IMR-90 (cell line): ENCODE measurements around the gene RNF225. TPM values are rescaled to one million over a fixed set of nuclear protein-coding genes. Genes with fewer than 3 reads are reported as not detected.

Experiments used
- ATAC-seq: fragments of 200-7000 bp; cut with Tn5 transposase; 2 replicates; pipeline ENCODE4 v1.9.1; 2020; ENCODE audit warnings: low read depth, mild to moderate bottlenecking, moderate library complexity
- BruUV-seq: library from RNA; stranded (reverse); fragments of 400-500 nt; replicated peaks from 2 replicates; lab custom pipeline; 2021; lab: Mats Ljungman, UMichigan
- CTCF ChIA-PET: fragments of 300-600 bp; formaldehyde crosslinking; extraction: SDS; loops from one replicate; lab custom pipeline; 2021; ENCODE audit warnings: antibody characterized with exemption; lab: Yijun Ruan, JAX
- POLR2A ChIA-PET: fragments of 300-600 bp; sonication (Branson Sonifier 250); formaldehyde crosslinking; loops from one replicate; lab custom pipeline; 2022; ENCODE audit warnings: antibody characterized with exemption; ENCODE audit not compliant: unreplicated experiment; lab: Charles Lee
- DNase-seq: peaks from one replicate; pipeline ENCODE4 v3.0.0; 2013
- H2AFZ ChIP-seq: replicated peaks from 2 replicates; pipeline ENCODE3; 2013; ENCODE audit warnings: low read length, mild to moderate bottlenecking; ENCODE audit not compliant: poor library complexity
- H2AK5ac ChIP-seq: 2 replicates; pipeline ENCODE4 v1.6.1; 2013; ENCODE audit warnings: low read depth, low read length, inconsistent platforms
- H2AK9ac ChIP-seq: replicated peaks from 2 replicates; pipeline ENCODE3; 2013; ENCODE audit warnings: mild to moderate bottlenecking, low read depth, low read length, moderate library complexity; ENCODE audit not compliant: poor library complexity
- H2BK120ac ChIP-seq: 2 replicates; pipeline ENCODE4 v1.6.1; 2013; ENCODE audit warnings: low read depth, low read length, inconsistent platforms
- H2BK15ac ChIP-seq: 3 replicates; pipeline ENCODE4 v1.6.1; 2013; ENCODE audit warnings: low read depth, low read length, inconsistent platforms
- H2BK20ac ChIP-seq: 2 replicates; pipeline ENCODE4 v1.6.1; 2013; ENCODE audit warnings: low read depth, mild to moderate bottlenecking, inconsistent platforms, low read length, moderate library complexity
- H2BK5ac ChIP-seq: 2 replicates; pipeline ENCODE4 v1.6.1; 2013; ENCODE audit warnings: mild to moderate bottlenecking, low read depth, low read length, inconsistent platforms; ENCODE audit not compliant: poor library complexity, severe bottlenecking
- H3K14ac ChIP-seq: replicated peaks from 2 replicates; pipeline ENCODE4 v1.6.1; 2013; ENCODE audit warnings: low read depth, low read length, inconsistent platforms
- H3K18ac ChIP-seq: 2 replicates; pipeline ENCODE4 v1.6.1; 2013; ENCODE audit warnings: low read depth, low read length, control low read depth
- H3K23ac ChIP-seq: 2 replicates; pipeline ENCODE4 v1.6.1; 2013; ENCODE audit warnings: low read depth, low read length, inconsistent platforms
- H3K27ac ChIP-seq: 2 replicates; pipeline ENCODE4 v1.5.1; 2013; ENCODE audit warnings: mild to moderate bottlenecking, control low read depth, low read length; ENCODE audit not compliant: insufficient read depth
- H3K27me3 ChIP-seq: 2 replicates; pipeline ENCODE4 v1.6.1; 2013; ENCODE audit warnings: low read length; ENCODE audit not compliant: control insufficient read depth, insufficient read depth
- H3K36me3 ChIP-seq: 2 replicates; pipeline ENCODE4 v1.6.1; 2013; ENCODE audit warnings: low read length, mixed read lengths; ENCODE audit not compliant: control insufficient read depth, insufficient read depth
- H3K4ac ChIP-seq: 2 replicates; pipeline ENCODE4 v1.6.1; 2013; ENCODE audit warnings: low read depth, low read length, inconsistent platforms
- H3K4me1 ChIP-seq: 2 replicates; pipeline ENCODE4 v1.6.1; 2013; ENCODE audit warnings: low read length, mixed read lengths; ENCODE audit not compliant: control insufficient read depth, insufficient read depth
- H3K4me2 ChIP-seq: 2 replicates; pipeline ENCODE4 v1.6.1; 2013; ENCODE audit warnings: low read depth, mild to moderate bottlenecking, control low read depth, low read length, moderate library complexity
- H3K4me3 ChIP-seq: 2 replicates; pipeline ENCODE4 v1.5.1; 2013; ENCODE audit warnings: low read depth, mild to moderate bottlenecking, control low read depth, low read length, moderate library complexity; ENCODE audit not compliant: insufficient read depth
- H3K56ac ChIP-seq: 2 replicates; pipeline ENCODE4 v1.6.1; 2013; ENCODE audit warnings: low read length, inconsistent platforms; ENCODE audit not compliant: insufficient read depth; ENCODE audit errors: extremely low read depth
- H3K79me1 ChIP-seq, 2 experiments: 2 replicates each; pipeline ENCODE4 v1.6.1; 2013; ENCODE audit warnings: low read length in 2 of 2, inconsistent platforms in 1 of 2, low read depth in 1 of 2
- H3K9ac ChIP-seq: 2 replicates; pipeline ENCODE4 v1.6.1; 2013; ENCODE audit warnings: low read depth, low read length, control low read depth
- H3K9me1 ChIP-seq: 2 replicates; pipeline ENCODE4 v1.6.1; 2013; ENCODE audit warnings: low read length, inconsistent platforms; ENCODE audit not compliant: insufficient read depth
- H3K9me3 ChIP-seq: 2 replicates; pipeline ENCODE4 v1.6.1; 2013; ENCODE audit warnings: low read length; ENCODE audit not compliant: control insufficient read depth, insufficient read depth
- H4K20me1 ChIP-seq: 2 replicates; pipeline ENCODE4 v1.6.1; 2013; ENCODE audit warnings: low read length, inconsistent platforms; ENCODE audit not compliant: insufficient read depth
- H4K5ac ChIP-seq: 2 replicates; pipeline ENCODE4 v1.6.1; 2013; ENCODE audit warnings: mild to moderate bottlenecking, low read depth, low read length, control low read depth
- H4K8ac ChIP-seq, 2 experiments: 2 replicates each; pipeline ENCODE4 v1.6.1; 2013; ENCODE audit warnings: low read depth in 2 of 2, low read length in 2 of 2, control low read depth in 1 of 2, inconsistent platforms in 1 of 2
- H4K91ac ChIP-seq: 2 replicates; pipeline ENCODE4 v1.6.1; 2013; ENCODE audit warnings: low read depth, low read length, inconsistent platforms; ENCODE audit not compliant: insufficient read depth
- BHLHE40 ChIP-seq: fragments of 150-350 bp; IDR thresholded peaks from 2 replicates; pipeline ENCODE4 v1.6.1; 2016; ENCODE audit warnings: mild to moderate bottlenecking, low read depth, low read length
- CHD1 ChIP-seq: IDR thresholded peaks from 2 replicates; pipeline ENCODE4 v1.6.1; 2012; ENCODE audit warnings: low read depth, low read length, improper control_type of control experiment
- FOS ChIP-seq: fragments of 150-350 bp; IDR thresholded peaks from 2 replicates; pipeline ENCODE4 v1.6.1; 2016; ENCODE audit warnings: low read depth, low read length
- MAFK ChIP-seq: IDR thresholded peaks from 2 replicates; pipeline ENCODE4 v1.6.1; 2012; ENCODE audit warnings: low read depth, low read length, improper control_type of control experiment
- MAZ ChIP-seq: IDR thresholded peaks from 2 replicates; pipeline ENCODE4 v1.6.1; 2012; ENCODE audit warnings: low read depth, mild to moderate bottlenecking, low read length, improper control_type of control experiment, moderate library complexity, borderline replicate concordance
- MXI1 ChIP-seq: IDR thresholded peaks from 2 replicates; pipeline ENCODE4 v1.6.1; 2012; ENCODE audit warnings: low read depth, mild to moderate bottlenecking, low read length, moderate library complexity, borderline replicate concordance
- NFE2L2 ChIP-seq: fragments of 150-350 bp; IDR thresholded peaks from 2 replicates; pipeline ENCODE4 v1.6.1; 2016; ENCODE audit warnings: low read depth, mild to moderate bottlenecking, low read length
- POLR2A ChIP-seq: IDR thresholded peaks from 2 replicates; pipeline ENCODE4 v1.6.1; 2012; ENCODE audit warnings: mild to moderate bottlenecking, low read depth, low read length
- RAD21 ChIP-seq: IDR thresholded peaks from 2 replicates; pipeline ENCODE4 v1.6.1; 2012; ENCODE audit warnings: low read length, improper control_type of control experiment
- RFX5 ChIP-seq: IDR thresholded peaks from 2 replicates; pipeline ENCODE4 v1.8.0; 2012; ENCODE audit warnings: low read depth, mild to moderate bottlenecking, low read length, moderate library complexity
- SMC3 ChIP-seq: fragments of 150-350 bp; IDR thresholded peaks from 2 replicates; pipeline ENCODE4 v1.6.1; 2016; ENCODE audit warnings: low read depth, mild to moderate bottlenecking, antibody characterized with exemption, low read length, moderate library complexity
- WGBS, 2 experiments: methylation state at CpG; one replicate each; pipeline versions ENCODE4 v1.1.5 to v1.1.7; 2013; ENCODE audit warnings: missing lambda C conversion rate in 2 of 2; ENCODE audit not compliant: insufficient read length in 1 of 2; ENCODE audit errors: extremely low coverage in 2 of 2; 5-methylcytosine and 5-hydroxymethylcytosine counted together
- dilution Hi-C: fragments of 300-500 bp; cut with HindIII; formaldehyde crosslinking; loops from one replicate; pipeline ENCODE4 v1.14.3; 2018; ENCODE audit warnings: low sequenced_read_pairs; ENCODE audit not compliant: unreplicated experiment
- in situ Hi-C: fragments of 300-500 bp; cut with MboI; formaldehyde crosslinking; loops from 3 replicates; pipeline ENCODE4 v1.14.3; 2019; ENCODE audit warnings: low sequenced_read_pairs, inconsistent platforms, mixed read lengths
- intact Hi-C: fragments of 100-400 bp; cut with micrococcal nuclease; formaldehyde crosslinking; loops from 2 replicates; pipeline ENCODE4 v1.10.0; 2022
- polyA plus RNA-seq, 3 experiments: library from polyadenylated mRNA; depleted of rRNA; stranded (reverse); fragments of >200 nt; gene quantifications; 2 replicates each; pipeline ENCODE4 v1.2.3, GENCODE V29; 2012; ENCODE audit warnings: low replicate concordance in 1 of 3
- total RNA-seq: library from RNA; depleted of rRNA; stranded (reverse); fragments of >200 nt; gene quantifications from 2 replicates; pipeline ENCODE4 v1.2.3, GENCODE V29; 2012
- TF ChIP-seq, protein P1 (sequence below): fragments of 150-350 bp; IDR thresholded peaks from 2 replicates; pipeline ENCODE4 v1.6.1; 2016; ENCODE audit warnings: low read depth, mild to moderate bottlenecking, low read length, moderate library complexity, borderline replicate concordance
- TF ChIP-seq, protein P2 (sequence below): conservative IDR thresholded peaks from 2 replicates; pipeline ENCODE4 v1.5.1; 2012; ENCODE audit warnings: mild to moderate bottlenecking, low read depth, low read length, improper control_type of control experiment
- TF ChIP-seq, protein P3 (sequence below): fragments of 150-350 bp; IDR thresholded peaks from 2 replicates; pipeline ENCODE4 v1.6.1; 2017; ENCODE audit warnings: mild to moderate bottlenecking, antibody characterized with exemption, low read length, low read depth

RNF225 gene
- total and polyA plus RNA-seq, 2 of the 4 experiments (the other 2 are of a cell fraction), result 0.10 TPM; not detected in 1

DNA sequence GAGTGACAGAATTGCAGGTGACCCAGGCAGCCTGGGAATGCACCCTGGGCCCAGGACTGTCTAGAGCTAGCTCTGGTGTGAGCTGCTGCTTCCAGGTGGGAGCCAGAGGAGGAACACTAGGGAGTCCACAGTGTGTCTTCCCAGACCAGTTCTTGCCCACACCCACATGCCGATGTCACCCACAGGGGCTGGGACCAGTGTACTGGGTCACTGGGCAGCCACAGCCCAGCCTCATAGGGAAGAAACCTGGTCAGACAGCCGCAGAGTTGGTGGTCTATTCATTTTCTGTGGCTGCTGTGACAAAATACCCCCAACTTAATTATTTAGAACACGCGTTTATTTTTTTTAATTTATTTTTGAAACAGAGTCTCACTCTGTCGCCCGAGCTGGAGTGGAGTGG, 3.1 kb downstream of the RNF225 start:
- ChIA-PET POLR2A (no interaction called here), CTCF (no interaction called here)
- Histone ChIP-seq H4K5ac (no peak overlapping the region), H2AK9ac (no peak overlapping the region), H3K36me3 (peaks cover 17% of the 10 kb centered on the region), H4K91ac (no peak overlapping the region), H3K4ac (no peak overlapping the region), H4K8ac (no peak overlapping the region), H3K18ac (no peak overlapping the region), H3K9ac (no peak overlapping the region), H3K4me1 (peaks cover 5% of the 10 kb centered on the region), H3K9me1 (no peaks in the 10 kb centered on the region), H3K4me3 (no peak overlapping the region), H3K9me3 (no peaks in the 10 kb centered on the region), H2BK15ac (no peak overlapping the region), H3K14ac (no peak overlapping the region), H3K27me3 (no peaks in the 10 kb centered on the region), H2BK5ac (no peak overlapping the region), H2BK20ac (no peak overlapping the region), H3K4me2 (no peak overlapping the region), H3K79me1 (peaks cover 0 to 24% of the 10 kb centered on the region in 2 experiments; a peak in 2 of 4 replicates), H3K56ac (no peak overlapping the region), H2BK120ac (no peak overlapping the region), H2AK5ac (no peak overlapping the region), H3K23ac (no peak overlapping the region), H4K20me1 (peaks cover 15% of the 10 kb centered on the region), H3K27ac (no peak overlapping the region), H2AFZ (no peak overlapping the region)
- no TSS peak for BruUV-seq
- WGBS, 2 experiments, result no CpG with 5 or more reads among the region's 6 CpGs
- no peak for DNase-seq
- dilution Hi-C loops, result no loop called here
- in situ Hi-C loops, result no loop called here
- no peak for ATAC-seq
- intact Hi-C loops, result no loop called here
- no peak for TF ChIP-seq MXI1
- no peak for TF ChIP-seq RAD21
- TF ChIP-seq, protein P1, sequence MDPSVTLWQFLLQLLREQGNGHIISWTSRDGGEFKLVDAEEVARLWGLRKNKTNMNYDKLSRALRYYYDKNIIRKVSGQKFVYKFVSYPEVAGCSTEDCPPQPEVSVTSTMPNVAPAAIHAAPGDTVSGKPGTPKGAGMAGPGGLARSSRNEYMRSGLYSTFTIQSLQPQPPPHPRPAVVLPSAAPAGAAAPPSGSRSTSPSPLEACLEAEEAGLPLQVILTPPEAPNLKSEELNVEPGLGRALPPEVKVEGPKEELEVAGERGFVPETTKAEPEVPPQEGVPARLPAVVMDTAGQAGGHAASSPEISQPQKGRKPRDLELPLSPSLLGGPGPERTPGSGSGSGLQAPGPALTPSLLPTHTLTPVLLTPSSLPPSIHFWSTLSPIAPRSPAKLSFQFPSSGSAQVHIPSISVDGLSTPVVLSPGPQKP, result no peak
- no peak for TF ChIP-seq MAZ
- TF ChIP-seq CHD1, result no peak
- TF ChIP-seq, protein P2, sequence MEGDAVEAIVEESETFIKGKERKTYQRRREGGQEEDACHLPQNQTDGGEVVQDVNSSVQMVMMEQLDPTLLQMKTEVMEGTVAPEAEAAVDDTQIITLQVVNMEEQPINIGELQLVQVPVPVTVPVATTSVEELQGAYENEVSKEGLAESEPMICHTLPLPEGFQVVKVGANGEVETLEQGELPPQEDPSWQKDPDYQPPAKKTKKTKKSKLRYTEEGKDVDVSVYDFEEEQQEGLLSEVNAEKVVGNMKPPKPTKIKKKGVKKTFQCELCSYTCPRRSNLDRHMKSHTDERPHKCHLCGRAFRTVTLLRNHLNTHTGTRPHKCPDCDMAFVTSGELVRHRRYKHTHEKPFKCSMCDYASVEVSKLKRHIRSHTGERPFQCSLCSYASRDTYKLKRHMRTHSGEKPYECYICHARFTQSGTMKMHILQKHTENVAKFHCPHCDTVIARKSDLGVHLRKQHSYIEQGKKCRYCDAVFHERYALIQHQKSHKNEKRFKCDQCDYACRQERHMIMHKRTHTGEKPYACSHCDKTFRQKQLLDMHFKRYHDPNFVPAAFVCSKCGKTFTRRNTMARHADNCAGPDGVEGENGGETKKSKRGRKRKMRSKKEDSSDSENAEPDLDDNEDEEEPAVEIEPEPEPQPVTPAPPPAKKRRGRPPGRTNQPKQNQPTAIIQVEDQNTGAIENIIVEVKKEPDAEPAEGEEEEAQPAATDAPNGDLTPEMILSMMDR, result no peak
- TF ChIP-seq POLR2A, result no peak
- TF ChIP-seq NFE2L2, result no peak
- TF ChIP-seq FOS, result no peak
- no peak for TF ChIP-seq BHLHE40
- no peak for TF ChIP-seq RFX5
- no peak for TF ChIP-seq MAFK
- no peak for TF ChIP-seq SMC3
- TF ChIP-seq, protein P3, sequence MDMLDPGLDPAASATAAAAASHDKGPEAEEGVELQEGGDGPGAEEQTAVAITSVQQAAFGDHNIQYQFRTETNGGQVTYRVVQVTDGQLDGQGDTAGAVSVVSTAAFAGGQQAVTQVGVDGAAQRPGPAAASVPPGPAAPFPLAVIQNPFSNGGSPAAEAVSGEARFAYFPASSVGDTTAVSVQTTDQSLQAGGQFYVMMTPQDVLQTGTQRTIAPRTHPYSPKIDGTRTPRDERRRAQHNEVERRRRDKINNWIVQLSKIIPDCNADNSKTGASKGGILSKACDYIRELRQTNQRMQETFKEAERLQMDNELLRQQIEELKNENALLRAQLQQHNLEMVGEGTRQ, result no peak
